ENCODE data around the gene DXO.

Gene DXO

DNA sequence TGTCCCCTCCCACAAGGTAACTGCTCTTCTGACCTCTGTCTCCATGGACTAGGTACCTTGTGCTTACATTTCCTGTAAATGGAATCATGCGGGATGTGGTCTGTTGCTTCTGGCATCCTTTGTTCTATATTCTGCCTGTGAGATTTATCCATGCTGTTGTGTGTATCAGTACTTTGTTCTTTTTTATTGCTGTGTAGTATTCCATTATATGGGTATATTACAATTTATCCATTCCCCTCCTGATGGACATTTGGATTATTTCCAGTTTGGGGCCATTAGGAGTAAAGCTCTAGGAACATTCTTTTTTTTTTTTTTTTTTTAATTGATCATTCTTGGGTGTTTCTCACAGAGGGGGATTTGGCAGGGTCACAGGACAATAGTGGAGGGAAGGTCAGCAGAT, 41.0 kb downstream of the DXO start:
- TF ChIP-seq POLR2A (IDR thresholded peaks at IDR 0.05; ENCODE audit: extremely low read depth, insufficient read length) (no peak), MYC (IDR thresholded peaks at IDR 0.05; ENCODE audit: low read depth, low read length) (no peak)
- TF ChIP-seq, protein P1, sequence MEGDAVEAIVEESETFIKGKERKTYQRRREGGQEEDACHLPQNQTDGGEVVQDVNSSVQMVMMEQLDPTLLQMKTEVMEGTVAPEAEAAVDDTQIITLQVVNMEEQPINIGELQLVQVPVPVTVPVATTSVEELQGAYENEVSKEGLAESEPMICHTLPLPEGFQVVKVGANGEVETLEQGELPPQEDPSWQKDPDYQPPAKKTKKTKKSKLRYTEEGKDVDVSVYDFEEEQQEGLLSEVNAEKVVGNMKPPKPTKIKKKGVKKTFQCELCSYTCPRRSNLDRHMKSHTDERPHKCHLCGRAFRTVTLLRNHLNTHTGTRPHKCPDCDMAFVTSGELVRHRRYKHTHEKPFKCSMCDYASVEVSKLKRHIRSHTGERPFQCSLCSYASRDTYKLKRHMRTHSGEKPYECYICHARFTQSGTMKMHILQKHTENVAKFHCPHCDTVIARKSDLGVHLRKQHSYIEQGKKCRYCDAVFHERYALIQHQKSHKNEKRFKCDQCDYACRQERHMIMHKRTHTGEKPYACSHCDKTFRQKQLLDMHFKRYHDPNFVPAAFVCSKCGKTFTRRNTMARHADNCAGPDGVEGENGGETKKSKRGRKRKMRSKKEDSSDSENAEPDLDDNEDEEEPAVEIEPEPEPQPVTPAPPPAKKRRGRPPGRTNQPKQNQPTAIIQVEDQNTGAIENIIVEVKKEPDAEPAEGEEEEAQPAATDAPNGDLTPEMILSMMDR (IDR thresholded peaks at IDR 0.05; ENCODE audit: low read depth, low read length), result no peak
- TF ChIP-seq, protein P2, sequence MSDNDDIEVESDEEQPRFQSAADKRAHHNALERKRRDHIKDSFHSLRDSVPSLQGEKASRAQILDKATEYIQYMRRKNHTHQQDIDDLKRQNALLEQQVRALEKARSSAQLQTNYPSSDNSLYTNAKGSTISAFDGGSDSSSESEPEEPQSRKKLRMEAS (IDR thresholded peaks at IDR 0.05; ENCODE audit: low read depth, low read length), result no peak

DNA sequence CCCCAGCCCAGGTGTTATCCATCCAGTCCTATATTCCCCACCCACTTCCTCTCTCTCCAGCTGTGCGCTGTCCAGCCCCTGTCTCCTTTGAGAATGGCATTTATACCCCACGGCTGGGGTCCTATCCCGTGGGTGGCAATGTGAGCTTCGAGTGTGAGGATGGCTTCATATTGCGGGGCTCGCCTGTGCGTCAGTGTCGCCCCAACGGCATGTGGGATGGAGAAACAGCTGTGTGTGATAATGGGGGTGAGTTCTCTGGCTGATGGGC, 43.3 kb downstream of the DXO start:
- no peak for DNase-seq (ENCODE audit: low read depth)
- H3K4me3 ChIP-seq (ENCODE audit: low read depth, low read length), result no peak overlapping the region
- TF ChIP-seq, protein P1 (IDR thresholded peaks at IDR 0.05; ENCODE audit: low read depth, low read length), result no peak
- TF ChIP-seq, protein P2 (IDR thresholded peaks at IDR 0.05; ENCODE audit: low read depth, low read length), result no peak
- no peak for TF ChIP-seq MYC (IDR thresholded peaks at IDR 0.05; ENCODE audit: low read depth, low read length)
- TF ChIP-seq POLR2A (IDR thresholded peaks at IDR 0.05; ENCODE audit: extremely low read depth, insufficient read length), result no peak

More for the DNA sequence above, 41.0 kb downstream of the DXO start:
- no peak for DNase-seq (ENCODE audit: low read depth)
- no peak overlapping the region for H3K4me3 ChIP-seq (ENCODE audit: low read depth, low read length)

DNA sequence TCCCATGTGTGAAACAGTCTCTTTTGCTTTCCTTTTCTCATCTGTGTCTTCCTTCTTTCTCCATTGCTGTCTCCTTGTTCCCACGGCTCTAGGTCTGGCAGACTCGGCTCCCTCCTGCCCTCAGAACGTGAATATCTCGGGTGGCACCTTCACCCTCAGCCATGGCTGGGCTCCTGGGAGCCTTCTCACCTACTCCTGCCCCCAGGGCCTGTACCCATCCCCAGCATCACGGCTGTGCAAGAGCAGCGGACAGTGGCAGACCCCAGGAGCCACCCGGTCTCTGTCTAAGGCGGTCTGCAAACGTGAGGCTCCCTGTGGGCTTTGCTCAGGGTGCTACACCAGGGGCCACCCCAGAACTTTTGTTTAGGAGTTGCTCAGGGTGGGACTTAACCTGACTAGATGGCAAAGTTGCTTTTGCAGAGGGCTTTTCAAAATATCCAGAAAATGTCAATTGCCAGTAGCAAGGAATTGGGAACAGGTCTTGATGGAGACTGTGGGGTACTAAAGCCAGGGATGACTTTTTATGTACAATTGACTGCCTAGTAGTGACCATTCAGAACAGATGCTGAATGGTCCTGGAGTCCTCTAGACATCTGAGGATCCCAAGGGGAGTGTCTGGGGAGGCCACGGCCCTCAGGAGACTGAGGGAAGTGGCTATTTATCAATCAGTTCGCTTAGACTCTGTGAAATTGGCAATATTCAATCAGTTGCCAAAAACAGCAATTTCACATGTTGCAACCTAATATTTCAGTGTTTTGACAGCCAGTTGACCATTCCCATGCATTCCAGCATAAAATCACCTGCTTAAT, 43.9 kb downstream of the DXO start:
- no peak overlapping the region for H3K4me3 ChIP-seq (ENCODE audit: low read depth, low read length)
- TF ChIP-seq, protein P1 (IDR thresholded peaks at IDR 0.05; ENCODE audit: low read depth, low read length), result no peak
- no peak for TF ChIP-seq POLR2A (IDR thresholded peaks at IDR 0.05; ENCODE audit: extremely low read depth, insufficient read length)
- TF ChIP-seq, protein P2 (IDR thresholded peaks at IDR 0.05; ENCODE audit: low read depth, low read length), result no peak
- no peak for TF ChIP-seq MYC (IDR thresholded peaks at IDR 0.05; ENCODE audit: low read depth, low read length)
- DNase-seq (ENCODE audit: low read depth), result no peak

DNA sequence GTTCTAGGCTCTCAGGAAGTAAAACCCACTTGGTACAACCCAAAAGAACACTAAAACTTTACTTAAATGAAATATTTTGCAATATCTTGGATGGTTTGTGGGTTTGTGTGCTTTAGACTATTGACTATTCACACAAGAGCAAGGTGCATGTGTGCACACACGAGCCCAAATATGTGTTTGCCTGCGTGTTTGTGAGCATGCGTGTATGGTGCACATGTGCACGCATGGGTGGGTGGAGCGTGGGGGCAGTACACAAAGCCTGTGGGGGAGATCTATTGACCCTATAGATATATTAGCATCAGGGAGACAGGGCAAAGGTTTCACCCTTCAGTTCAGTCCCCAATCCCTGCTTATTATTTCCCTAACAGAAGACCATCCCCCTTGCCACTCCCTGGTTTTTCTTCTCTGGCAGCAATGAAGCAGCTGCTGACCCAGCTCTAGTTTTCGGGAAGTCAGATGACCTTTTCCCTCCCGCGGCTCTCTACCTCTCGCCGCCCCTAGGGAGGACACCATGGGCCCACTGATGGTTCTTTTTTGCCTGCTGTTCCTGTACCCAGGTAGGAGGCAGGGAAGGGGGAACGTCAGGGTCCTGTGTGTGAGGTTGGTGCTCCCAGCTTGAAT, 44.6 kb downstream of the DXO start, which contains the start of gene C2:
TSS of gene C2 (plus strand) at position 476 of the 621 bp plus-strand sequence. CDS start at position 512, 36 bp downstream.
- no peak for DNase-seq (ENCODE audit: low read depth)
- H3K4me3 ChIP-seq (ENCODE audit: low read depth, low read length), result no peak within 1 kb of the TSS
- TF ChIP-seq, protein P1 (IDR thresholded peaks at IDR 0.05; ENCODE audit: low read depth, low read length), result no peak
- no peak for TF ChIP-seq MYC (IDR thresholded peaks at IDR 0.05; ENCODE audit: low read depth, low read length)
- no peak for TF ChIP-seq POLR2A (IDR thresholded peaks at IDR 0.05; ENCODE audit: extremely low read depth, insufficient read length)
- TF ChIP-seq, protein P2 (IDR thresholded peaks at IDR 0.05; ENCODE audit: low read depth, low read length), result no peak

DNA sequence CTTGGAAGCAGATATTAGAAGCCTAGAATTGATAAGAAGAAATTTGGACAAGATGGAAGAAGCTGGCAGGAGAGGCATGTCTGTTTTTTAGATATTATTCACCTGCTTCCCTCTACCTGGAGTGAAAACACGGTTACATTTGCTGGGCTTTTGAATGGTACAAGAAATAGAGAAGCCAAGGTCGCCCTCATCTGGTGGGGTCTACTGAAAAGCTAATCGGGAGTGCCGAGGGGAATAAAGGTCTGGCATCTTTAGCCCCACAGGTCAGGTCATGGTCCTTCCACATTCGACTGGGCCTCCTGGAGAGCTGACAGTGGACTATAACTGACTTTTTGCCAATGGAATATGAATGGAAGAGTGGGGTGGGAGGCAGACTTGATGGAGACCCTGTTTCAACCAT, 49.0 kb downstream of the DXO start:
- H3K4me3 ChIP-seq (ENCODE audit: low read depth, low read length), result no peak overlapping the region
- DNase-seq (ENCODE audit: low read depth), result peak; percentile 55

More for the DNA sequence above, 49.0 kb downstream of the DXO start:
- TF ChIP-seq, protein P1 (IDR thresholded peaks at IDR 0.05; ENCODE audit: low read depth, low read length), result peak; percentile 38
- TF ChIP-seq, protein P2 (IDR thresholded peaks at IDR 0.05; ENCODE audit: low read depth, low read length), result no peak
- TF ChIP-seq POLR2A (IDR thresholded peaks at IDR 0.05; ENCODE audit: extremely low read depth, insufficient read length), result no peak
